ENCODE results near the gene SV2B. TPM values are rescaled to one million over a fixed set of nuclear protein-coding genes. Genes with fewer than 3 reads are reported as not detected.

The SV2B gene
- total and polyA plus RNA-seq, 9 of the 15 experiments (the other 6 are each of a cell fraction or from before 2014, with no cell fraction given), result 0.01 to 0.25 (median 0.11) TPM

DNA sequence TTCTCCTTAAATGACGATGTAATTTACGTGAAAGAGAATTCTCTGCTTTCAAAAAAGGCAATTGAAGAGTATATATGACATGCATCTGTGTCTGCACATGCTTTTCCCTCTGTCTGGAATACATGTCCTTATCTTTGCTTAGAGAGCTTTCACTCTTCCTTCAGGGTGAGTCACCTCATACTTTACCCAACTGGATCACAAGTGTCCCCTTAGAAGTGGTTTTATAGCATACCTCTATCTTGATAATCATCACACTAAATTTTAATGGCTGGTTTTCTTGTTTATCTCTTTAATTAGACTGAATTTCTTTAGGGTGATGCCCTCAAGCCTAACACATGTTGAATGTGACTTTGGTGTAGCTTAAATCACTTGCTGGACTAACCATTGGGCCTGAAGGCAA, 178.9 kb downstream of the SV2B start:
- no TSS peak for BruUV-seq (replicated peaks)
- TF ChIP-seq JUND (IDR thresholded peaks at IDR 0.05; ENCODE audit: borderline replicate concordance, low read depth, low read length) (0 out of 2 replicates have a peak, but pooled peaks have one; percentile 14), JUND (tag; IDR thresholded peaks at IDR 0.05; ENCODE audit: borderline replicate concordance, low read depth, low read length) (peak; percentile 23; the same call in 1 of the 3 replicates), FOSL1 (tag; conservative IDR thresholded peaks at IDR 0.05) (peak; percentile 37; the same call in 1 of the 2 replicates), DNMT1 (IDR thresholded peaks at IDR 0.05) (no peak)
- TF ChIP-seq, protein P1, sequence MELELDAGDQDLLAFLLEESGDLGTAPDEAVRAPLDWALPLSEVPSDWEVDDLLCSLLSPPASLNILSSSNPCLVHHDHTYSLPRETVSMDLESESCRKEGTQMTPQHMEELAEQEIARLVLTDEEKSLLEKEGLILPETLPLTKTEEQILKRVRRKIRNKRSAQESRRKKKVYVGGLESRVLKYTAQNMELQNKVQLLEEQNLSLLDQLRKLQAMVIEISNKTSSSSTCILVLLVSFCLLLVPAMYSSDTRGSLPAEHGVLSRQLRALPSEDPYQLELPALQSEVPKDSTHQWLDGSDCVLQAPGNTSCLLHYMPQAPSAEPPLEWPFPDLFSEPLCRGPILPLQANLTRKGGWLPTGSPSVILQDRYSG (tag; conservative IDR thresholded peaks at IDR 0.05; ENCODE audit: low read depth), result no peak
- in situ Hi-C loops (cut with MboI), result no loop called here

More for the DNA sequence above, 178.9 kb downstream of the SV2B start:
- FAIRE-seq, result no peak
- no peak overlapping the region for H3K9ac ChIP-seq (ENCODE audit: insufficient read depth in 1 of 2, low read depth in 2 of 2, low read length in 2 of 2)
- H2AFZ ChIP-seq (ENCODE audit: low read depth, low read length), result no peak overlapping the region
- H3K27ac ChIP-seq (ENCODE audit: extremely low read depth, low read depth, low read length), result no peak overlapping the region
- no peak overlapping the region for H3K4me2 ChIP-seq (ENCODE audit: insufficient read depth, low read length)
- no peaks in the 10 kb centered on the region for H3K9me1 ChIP-seq (ENCODE audit: control insufficient read depth, insufficient read depth, low read length)
- 0% methylated on average over 2 of the region's 2 CpGs for WGBS (ENCODE audit: insufficient coverage, low coverage, missing lambda C conversion rate)
- ChIA-PET POLR2A (interaction anchor here (0.7 kb wide), 1 partner anchor 633 kb away, joined by 3 read pairs; no protein-coding TSS in a partner anchor), CTCF (ENCODE audit: low intra/inter-chr PET ratio) (no interaction called here)
- H3K27me3 ChIP-seq (ENCODE audit: control insufficient read depth in 2 of 2, insufficient read depth in 2 of 2, low read length in 2 of 2), result no peaks in the 10 kb centered on the region
- no peaks in the 10 kb centered on the region for H3K36me3 ChIP-seq (ENCODE audit: control insufficient read depth, insufficient read depth, low read length)
- H3K4me3 ChIP-seq, result no peak overlapping the region
- no peak for DNase-seq (ENCODE audit: extremely low read depth in 1 of 4, low spot score in 3 of 4)
- H3K4me1 ChIP-seq (replicated peaks in 1 of 2; ENCODE audit: control insufficient read depth in 2 of 2, insufficient read depth in 2 of 2, low read length in 2 of 2), result no peaks in the 10 kb centered on the region; a peak in 1 of 5 replicates
- intact Hi-C loops (cut with micrococcal nuclease), result no loop called here
- ATAC-seq, result no peak
- H4K20me1 ChIP-seq (replicated peaks; ENCODE audit: control insufficient read depth, insufficient read depth, low read length), result no peaks in the 10 kb centered on the region
- no peaks in the 10 kb centered on the region for H3K9me3 ChIP-seq (replicated peaks; ENCODE audit: control insufficient read depth, insufficient read depth, low read depth, low read length)
- H3K79me2 ChIP-seq (ENCODE audit: control insufficient read depth, insufficient read depth, low read length), result no peaks in the 10 kb centered on the region

Data from K562 (cell line).